Stimulated activated CD4-positive, alpha-beta T cell treated with anti-CD3 and anti-CD28 coated beads, Interleukin-15, amount 100 ng/mL, for 48 hours (primary cell): ENCODE data around the gene UPF3B.
A peak's percentile ranks its signal among the peaks of the same experiment; 100 is the strongest.
"Not testable (repeated sequence)": the region's sequence is repeated elsewhere in the genome, so short reads cannot be mapped to it uniquely, and the experiment has no call there.

Experiments used
- DNase-seq, 2 donors: peaks; one replicate each; pipeline ENCODE4 v3.0.0-alpha.2; 2020; ENCODE audit warnings: low read depth in 2 of 2

The UPF3B gene

DNA sequence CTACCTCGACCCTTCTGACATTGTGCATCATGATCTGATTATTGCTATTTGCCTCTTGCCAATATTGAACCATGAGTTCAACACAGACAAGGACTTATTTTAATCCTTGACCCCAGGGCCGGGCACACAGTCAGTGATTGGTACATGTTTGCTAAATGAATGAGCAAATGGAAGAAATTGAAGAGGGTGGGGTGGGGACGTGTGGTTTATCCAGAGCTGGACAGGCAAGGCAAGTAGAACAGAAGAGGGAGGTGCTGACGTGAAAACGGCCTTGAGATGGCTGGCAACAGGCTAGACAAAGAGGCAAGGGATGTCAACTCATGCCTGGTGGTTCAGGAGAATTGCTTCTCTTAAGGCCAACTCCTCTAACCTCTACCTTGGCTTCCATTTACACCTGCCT is 28.5 kb downstream of the UPF3B start:
- DNase-seq = not testable (repeated sequence)

DNA sequence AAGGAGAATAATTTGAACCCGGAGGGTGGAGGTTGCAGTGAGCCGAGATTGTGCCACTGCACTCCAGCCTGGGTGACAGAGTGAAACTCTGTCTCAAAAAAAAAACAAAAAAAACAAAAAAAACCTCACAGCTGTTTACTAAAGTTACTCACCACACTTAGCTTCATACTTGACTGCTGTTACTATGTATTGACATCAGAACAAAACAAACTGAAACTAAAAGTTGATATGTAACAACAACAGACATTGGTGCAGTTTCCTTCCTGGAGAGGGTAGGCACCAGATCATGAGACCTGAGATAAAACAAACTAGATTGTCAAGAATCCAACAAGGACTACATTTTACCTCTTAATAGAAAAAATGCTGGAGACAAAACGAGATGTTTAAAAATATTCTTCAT is 31.1 kb downstream of the UPF3B start:
- DNase-seq = not testable (repeated sequence)

DNA sequence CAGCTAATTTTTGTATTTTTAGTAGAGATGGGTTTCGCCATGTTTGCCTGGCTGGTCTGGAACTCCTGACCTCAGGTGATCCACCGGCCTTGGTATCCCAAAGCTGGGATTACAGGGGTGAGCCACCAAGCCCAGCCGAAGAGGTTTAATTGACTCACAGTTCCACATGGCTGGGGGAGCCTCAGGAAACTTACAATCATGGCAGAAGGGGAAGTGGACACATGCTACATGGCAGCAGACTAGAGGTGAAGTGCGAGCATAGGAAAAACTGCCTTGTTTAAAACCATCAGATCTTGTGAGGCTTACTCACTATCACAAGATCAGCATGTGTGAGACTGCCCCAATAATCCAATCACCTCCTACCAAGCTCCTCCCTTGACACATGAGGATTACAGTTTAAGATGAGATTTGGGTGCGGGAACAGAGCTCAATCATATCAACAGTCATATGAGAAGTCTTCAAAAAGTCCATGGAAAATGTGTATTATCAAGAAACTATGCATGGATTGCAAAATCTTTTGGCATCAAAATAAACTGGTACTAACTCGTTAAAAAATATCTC is 35.6 kb downstream of the UPF3B start:
- no peak for DNase-seq

DNA sequence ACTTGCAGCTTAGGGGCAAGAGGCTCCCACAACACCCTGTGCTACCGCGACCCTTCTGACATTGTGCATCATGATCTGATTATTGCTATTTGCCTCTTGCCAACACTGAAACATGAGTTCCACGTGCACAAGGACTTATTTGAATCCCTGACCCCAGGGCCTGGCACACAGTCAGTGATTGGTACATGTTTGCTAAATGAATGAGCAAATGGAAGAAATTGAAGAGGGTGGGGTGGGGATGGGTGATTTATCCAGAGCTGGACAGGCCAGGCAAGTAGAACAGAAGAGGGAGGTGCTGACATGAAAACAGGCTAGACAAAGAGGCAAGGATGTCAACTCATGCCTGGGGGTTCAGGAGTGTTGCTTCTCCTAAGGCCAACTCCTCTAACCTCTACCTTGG is 36.5 kb downstream of the UPF3B start:
- no peak for DNase-seq

DNA sequence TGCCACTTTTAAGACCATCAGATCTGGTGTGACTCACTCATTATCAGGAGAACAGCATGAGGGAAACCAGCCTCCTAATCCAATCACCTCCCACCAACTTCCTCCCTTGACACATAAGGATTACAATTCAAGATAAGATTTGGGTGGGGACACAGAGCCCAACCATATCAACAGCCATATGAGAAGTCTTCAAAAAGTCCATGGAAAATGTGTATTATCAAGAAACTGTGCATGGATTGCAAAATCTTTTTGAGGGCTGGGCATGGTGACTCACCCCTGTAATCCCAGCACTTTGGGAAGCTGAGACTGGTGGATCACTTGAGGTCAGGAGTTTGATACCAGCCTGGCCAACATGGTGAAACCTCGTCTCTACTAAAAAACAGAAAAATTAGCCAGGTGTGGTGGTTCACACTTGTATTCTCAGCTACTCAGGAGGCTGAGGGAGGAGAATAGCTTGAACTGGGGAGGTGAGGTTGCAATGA is 43.5 kb downstream of the UPF3B start:
- DNase-seq = no peak

DNA sequence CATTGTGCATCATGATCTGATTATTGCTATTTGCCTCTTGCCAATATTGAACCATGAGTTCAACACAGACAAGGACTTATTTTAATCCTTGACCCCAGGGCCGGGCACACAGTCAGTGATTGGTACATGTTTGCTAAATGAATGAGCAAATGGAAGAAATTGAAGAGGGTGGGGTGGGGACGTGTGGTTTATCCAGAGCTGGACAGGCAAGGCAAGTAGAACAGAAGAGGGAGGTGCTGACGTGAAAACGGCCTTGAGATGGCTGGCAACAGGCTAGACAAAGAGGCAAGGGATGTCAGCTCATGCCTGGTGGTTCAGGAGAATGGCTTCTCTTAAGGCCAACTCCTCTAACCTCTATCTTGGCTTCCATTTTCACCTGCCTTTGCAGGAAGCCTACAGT is 44.3 kb downstream of the UPF3B start:
- not testable (repeated sequence) for DNase-seq

DNA sequence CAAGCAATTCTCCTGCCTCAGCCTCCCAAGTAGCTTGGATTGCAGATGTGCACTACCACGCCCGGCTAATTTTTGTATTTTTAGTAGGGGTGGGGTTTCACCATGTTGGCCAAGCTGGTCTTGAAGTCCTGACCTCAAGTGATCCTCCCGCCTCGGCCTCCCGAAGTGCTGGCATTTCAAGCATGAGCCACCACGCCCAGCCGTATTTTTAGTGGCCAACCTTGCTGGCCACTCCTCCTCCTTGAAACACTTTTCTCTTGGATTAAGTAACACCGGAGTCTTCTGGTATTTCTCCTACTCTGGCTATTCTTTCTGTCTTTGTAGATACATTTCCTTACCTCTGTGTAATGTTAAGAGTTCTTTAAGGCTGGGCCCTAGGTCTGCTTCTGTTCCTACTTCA is 50.2 kb downstream of the UPF3B start:
- no peak for DNase-seq

DNA sequence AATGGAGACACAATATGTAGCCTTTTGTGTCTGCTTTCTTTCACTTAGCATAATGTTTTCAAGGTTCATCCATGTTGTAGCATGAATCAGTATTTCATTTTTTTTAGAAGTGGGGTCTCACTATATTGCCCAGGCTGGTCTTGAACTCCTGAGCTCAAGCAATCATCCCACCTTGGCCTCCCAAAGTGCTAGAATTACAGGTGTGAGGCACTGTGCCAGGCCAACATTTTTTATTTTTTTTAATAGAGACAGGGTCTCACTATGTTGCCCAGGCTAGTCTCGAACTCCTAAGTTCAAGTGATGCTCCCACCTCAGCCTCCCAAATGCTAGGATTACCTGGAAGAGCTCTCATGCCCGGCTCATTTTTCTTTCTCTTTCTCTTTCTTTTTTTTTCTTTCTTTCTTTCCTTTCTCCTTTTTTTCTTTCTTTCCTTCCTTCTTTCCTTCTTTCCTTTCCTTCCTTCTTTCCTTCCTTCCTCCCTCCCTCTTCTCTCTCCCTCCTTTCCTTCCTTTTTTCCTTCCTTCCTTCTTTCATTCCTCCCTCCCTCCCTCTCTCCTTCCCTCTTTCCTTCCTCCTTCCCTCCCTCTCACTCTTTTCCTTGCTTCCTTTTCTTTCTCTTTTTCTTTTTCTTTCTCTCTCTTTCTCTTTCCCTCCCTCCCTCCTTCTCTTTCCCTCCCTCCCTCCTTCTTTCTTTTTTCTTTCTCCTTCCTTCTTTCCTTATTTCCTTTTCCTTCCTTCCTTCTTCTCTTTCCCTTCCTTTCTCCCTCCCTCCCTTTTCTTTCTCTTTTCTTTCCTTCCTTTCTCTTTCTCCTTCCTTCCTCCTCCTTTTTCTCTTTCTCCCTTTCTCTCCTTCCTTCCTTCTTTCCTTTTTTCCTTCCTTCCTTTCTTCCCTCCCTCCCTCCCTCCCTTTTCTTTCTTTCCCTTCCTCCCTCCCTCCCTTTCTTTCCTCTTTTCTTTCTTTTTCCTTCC is 51.2 kb downstream of the UPF3B start:
- no peak for DNase-seq

DNA sequence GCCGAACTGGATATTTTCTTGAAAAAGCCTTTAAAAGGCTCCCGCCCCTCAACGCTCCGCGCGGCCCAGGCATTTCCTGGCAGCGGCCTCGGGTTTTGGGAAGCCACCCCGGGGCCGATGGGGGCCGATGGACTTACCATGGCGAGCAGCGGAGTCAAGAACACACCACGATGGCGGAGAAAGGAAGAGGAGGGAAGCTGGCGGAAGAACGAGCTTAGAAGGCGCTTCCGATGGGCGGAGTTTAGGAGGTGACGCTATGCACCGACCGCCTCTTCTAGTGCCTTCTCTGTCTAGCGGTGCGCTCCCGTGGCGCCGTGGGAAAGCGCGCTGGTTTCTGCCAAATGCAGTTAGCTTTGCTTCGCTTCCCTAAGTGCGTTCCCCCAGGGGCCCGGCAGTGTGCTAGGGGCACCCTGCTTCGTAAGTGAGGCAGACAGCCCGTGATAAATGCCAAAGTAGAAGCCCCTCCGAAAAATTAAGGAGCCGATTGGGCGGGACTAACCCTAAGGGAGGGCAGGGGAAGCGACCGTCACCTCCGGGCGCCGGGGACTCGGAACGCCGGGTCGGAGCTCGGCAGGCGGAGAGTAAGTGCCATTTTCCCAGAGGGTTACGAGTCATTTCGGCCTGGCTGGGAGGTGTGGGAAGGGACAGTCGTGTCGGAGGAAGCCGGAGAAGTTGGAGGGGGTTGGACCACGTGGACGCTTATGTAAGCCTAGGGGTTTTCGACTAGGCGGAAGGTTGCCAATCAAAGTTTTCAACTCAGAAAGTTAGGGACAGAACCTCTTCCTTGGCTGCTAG is 61.1 kb downstream of the UPF3B start, which contains the start of gene RPL39:
Gene RPL39 (minus strand): TSS at position 194 of the 795 bp plus-strand sequence. CDS start 54 bp downstream, at position 140.
- DNase-seq = peak; percentile 66 to 73

DNA sequence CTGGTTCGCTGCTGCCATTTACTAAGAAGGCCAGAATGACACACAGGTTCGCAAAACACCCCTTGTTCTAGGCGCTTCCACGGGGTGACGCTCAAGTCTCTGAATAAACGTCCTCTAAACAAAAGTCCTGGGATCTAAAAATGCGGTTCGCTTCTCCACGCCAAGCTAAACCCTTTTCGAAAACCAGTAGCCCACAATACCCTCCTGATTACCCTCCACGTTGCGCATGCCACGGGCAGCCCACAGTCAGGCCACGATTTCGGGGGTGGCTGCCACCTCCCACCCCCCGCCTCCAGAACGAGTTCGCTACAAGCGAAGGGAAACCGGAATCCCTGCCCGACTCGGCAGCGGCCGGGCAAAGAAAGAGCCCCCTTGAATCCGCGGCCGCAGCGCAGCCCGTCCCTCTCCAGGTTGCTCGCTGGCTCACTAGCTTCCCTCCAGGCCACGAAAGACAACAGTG is 61.8 kb downstream of the UPF3B start:
- DNase-seq = peak in 1 of 2 donors; percentile 26

DNA sequence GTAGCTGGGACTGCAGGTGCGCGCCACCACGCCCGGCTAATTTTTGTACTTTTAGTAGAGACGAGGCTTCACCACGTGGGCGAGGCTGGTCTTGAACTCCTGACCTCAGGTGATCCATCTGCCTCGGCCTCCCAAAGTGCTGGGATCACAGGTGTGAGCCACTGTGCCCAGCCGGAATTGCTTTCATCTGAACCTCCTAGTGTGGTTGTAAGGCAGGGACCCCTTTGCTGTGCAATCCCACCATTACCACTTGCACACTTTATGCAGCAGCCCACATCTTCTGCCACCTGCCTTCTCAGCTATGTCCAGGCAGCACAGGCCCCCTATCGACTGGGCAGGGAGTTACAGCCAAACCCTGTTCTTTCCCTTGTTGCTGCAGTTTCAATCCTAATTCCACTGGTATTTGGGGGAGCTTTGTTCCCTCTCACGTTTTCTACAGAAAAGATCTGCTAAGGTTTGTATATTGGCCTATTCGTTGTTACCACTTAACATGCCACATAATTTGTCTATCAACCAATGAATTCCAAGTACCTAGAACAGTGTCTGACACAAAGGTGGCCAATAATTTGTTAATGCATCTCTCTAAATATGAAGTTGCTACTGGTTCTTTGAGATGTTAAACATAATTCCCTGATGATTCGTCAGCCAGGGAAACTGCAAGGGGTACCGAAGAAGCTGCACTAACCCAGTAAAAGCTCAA is 67.9 kb downstream of the UPF3B start:
- peak in 1 of 2 donors; percentile 39 for DNase-seq
